Small intestine (tissue), 7 donors: ENCODE data around the gene CUL9. TPM values are rescaled to one million over a fixed set of nuclear protein-coding genes. Genes with fewer than 3 reads are reported as not detected.
A peak's percentile ranks its signal among the peaks of the same experiment; 100 is the strongest.

Source experiments
- DNase-seq, 2 donors: peaks; one replicate each; pipeline versions ENCODE4 v3.0.0 to v3.0.0-alpha.2; 2013
- FAIRE-seq: peaks from 2 replicates; lab custom pipeline; 2012; peaks lifted over from hg19 to GRCh38; lab: Jason Lieb, UNC
- H3K27ac ChIP-seq, 3 donors: one replicate each; pipeline ENCODE4 v1.5.1; 2013; ENCODE audit warnings: low read length in 2 of 3, mild to moderate bottlenecking in 2 of 3, control low read depth in 1 of 3, inconsistent platforms in 1 of 3, low read depth in 1 of 3, moderate library complexity in 1 of 3
- H3K27me3 ChIP-seq, 3 donors: one replicate each; pipeline ENCODE4 v1.6.1; 2013; ENCODE audit warnings: low read length in 3 of 3, inconsistent platforms in 1 of 3; ENCODE audit not compliant: control insufficient read depth in 3 of 3, insufficient read depth in 3 of 3
- H3K36me3 ChIP-seq, 3 donors: one replicate each; pipeline ENCODE4 v1.6.1; 2013; ENCODE audit warnings: low read length in 3 of 3, inconsistent platforms in 1 of 3, low read depth in 1 of 3, mild to moderate bottlenecking in 1 of 3, moderate library complexity in 1 of 3; ENCODE audit not compliant: control insufficient read depth in 3 of 3, insufficient read depth in 2 of 3
- H3K4me1 ChIP-seq, 3 donors: one replicate each; pipeline ENCODE4 v1.6.1; 2013; ENCODE audit warnings: low read length in 2 of 3, inconsistent platforms in 1 of 3, low read depth in 1 of 3, mild to moderate bottlenecking in 1 of 3, moderate library complexity in 1 of 3; ENCODE audit not compliant: control insufficient read depth in 3 of 3, insufficient read depth in 2 of 3
- H3K4me3 ChIP-seq, 3 donors: one replicate each; pipeline ENCODE4 v1.5.1; 2013; ENCODE audit warnings: low read length in 3 of 3, control low read depth in 1 of 3, inconsistent platforms in 1 of 3, low read depth in 1 of 3, mild to moderate bottlenecking in 1 of 3, moderate library complexity in 1 of 3
- H3K9me3 ChIP-seq, 2 donors: one replicate each; pipeline ENCODE4 v1.6.1; 2013; ENCODE audit warnings: low read depth in 1 of 2, low read length in 1 of 2; ENCODE audit not compliant: control insufficient read depth in 2 of 2, insufficient read depth in 1 of 2
- WGBS, 3 donors: extraction: QIAGEN DNeasy Blood & Tissue Kit; methylation state at CpG; one replicate each; pipeline ENCODE4 v1.1.7; 2013; 5-methylcytosine and 5-hydroxymethylcytosine counted together
- polyA plus RNA-seq, 4 donors: library from polyadenylated mRNA; stranded (reverse) in 3 of 4; unstranded in 1 of 4; fragments of 200-250 nt in 3 of 4; fragments of 120-200 nt in 1 of 4; gene quantifications; one replicate each; pipeline versions ENCODE4 v1.2.1 to v1.2.3, GENCODE V29; 2013
- donor health status: healthy with polysubstance abuse.
- donor health status: control.
- donor health status: control.
- donor health status: Bipolar disorder and iron deficiency.
- donor health status: healthy.

Gene CUL9
- polyA plus RNA-seq, 4 donors, result 22.2 to 86.2 (median 52.5) TPM

- 95 to 98% (median 97%) methylated on average over 10 of the region's 10 CpGs for WGBS, 3 donors
- FAIRE-seq, result no peak
- Histone ChIP-seq H3K9me3 (no peaks in the 10 kb centered on the region), H3K36me3 (peaks cover 0 to 42% (median 0%) of the 10 kb centered on the region in 3 donors), H3K4me3 (no peak overlapping the region), H3K27me3 (no peaks in the 10 kb centered on the region), H3K4me1 (no peaks in the 10 kb centered on the region), H3K27ac (no peak overlapping the region)
- no peak for DNase-seq
Observed at GRCh38 chr6:43205849-43206248, 23.9 kb downstream of the CUL9 start.

- no peak overlapping the region for H3K27ac ChIP-seq
- no peaks in the 10 kb centered on the region for H3K27me3 ChIP-seq
- H3K4me1 ChIP-seq, result peaks cover 0 to 7% (median 0%) of the 10 kb centered on the region in 3 donors
- H3K4me3 ChIP-seq, result no peak overlapping the region
- DNase-seq (no peak), FAIRE-seq (no peak)
- H3K9me3 ChIP-seq, result no peaks in the 10 kb centered on the region
- WGBS, 3 donors, result 89 to 92% (median 89%) methylated on average over 2 of the region's 2 CpGs
- peaks cover 0 to 42% (median 0%) of the 10 kb centered on the region in 3 donors for H3K36me3 ChIP-seq
Observed at GRCh38 chr6:43207286-43207685, 25.3 kb downstream of the CUL9 start.

GRCh38 chr6:43211955-43212354 lies 30.0 kb downstream of the CUL9 start:
- H3K4me1 ChIP-seq, result peaks cover 0 to 7% (median 0%) of the 10 kb centered on the region in 3 donors
- no peaks in the 10 kb centered on the region for H3K27me3 ChIP-seq
- no peaks in the 10 kb centered on the region for H3K9me3 ChIP-seq
- H3K4me3 ChIP-seq, result no peak overlapping the region
- 26 to 49% (median 40%) methylated on average over 1 of the region's 1 CpG for WGBS, 3 donors
- H3K27ac ChIP-seq, result no peak overlapping the region
- DNase-seq (peak in 1 of 2 donors; percentile 48), FAIRE-seq (no peak)
- H3K36me3 ChIP-seq, result peaks cover 0 to 38% (median 7%) of the 10 kb centered on the region in 3 donors

GRCh38 chr6:43213431-43213830 lies 31.4 kb downstream of the CUL9 start:
- 89 to 91% (median 91%) methylated on average over 11 of the region's 11 CpGs for WGBS, 3 donors
- H3K27me3 ChIP-seq, result no peaks in the 10 kb centered on the region
- H3K4me3 ChIP-seq, result no peak overlapping the region
- no peak overlapping the region for H3K27ac ChIP-seq
- peaks cover 0 to 7% (median 0%) of the 10 kb centered on the region in 3 donors for H3K4me1 ChIP-seq
- H3K36me3 ChIP-seq, result peaks cover 0 to 45% (median 7%) of the 10 kb centered on the region in 3 donors
- no peaks in the 10 kb centered on the region for H3K9me3 ChIP-seq
- DNase-seq, result no peak
- no peak for FAIRE-seq

- WGBS, 3 donors, result 96 to 100% (median 98%) methylated on average over 8 of the region's 8 CpGs
- DNase-seq (no peak), FAIRE-seq (no peak)
- Histone ChIP-seq H3K4me3 (no peak overlapping the region), H3K36me3 (peaks cover 0 to 55% (median 7%) of the 10 kb centered on the region in 3 donors), H3K4me1 (peaks cover 0 to 7% (median 0%) of the 10 kb centered on the region in 3 donors), H3K27ac (no peak overlapping the region), H3K9me3 (no peaks in the 10 kb centered on the region), H3K27me3 (no peaks in the 10 kb centered on the region)
Observed at GRCh38 chr6:43215066-43215465, 33.1 kb downstream of the CUL9 start.

GRCh38 chr6:43216200-43216599 lies 34.2 kb downstream of the CUL9 start:
- Histone ChIP-seq H3K9me3 (no peaks in the 10 kb centered on the region), H3K4me1 (peaks cover 0 to 7% (median 0%) of the 10 kb centered on the region in 3 donors), H3K27ac (no peak overlapping the region), H3K27me3 (no peaks in the 10 kb centered on the region), H3K4me3 (no peak overlapping the region), H3K36me3 (peaks cover 0 to 66% (median 8%) of the 10 kb centered on the region in 3 donors)
- WGBS, 3 donors, result 92 to 95% (median 92%) methylated on average over 12 of the region's 12 CpGs
- FAIRE-seq (no peak), DNase-seq (no peak)

DNA sequence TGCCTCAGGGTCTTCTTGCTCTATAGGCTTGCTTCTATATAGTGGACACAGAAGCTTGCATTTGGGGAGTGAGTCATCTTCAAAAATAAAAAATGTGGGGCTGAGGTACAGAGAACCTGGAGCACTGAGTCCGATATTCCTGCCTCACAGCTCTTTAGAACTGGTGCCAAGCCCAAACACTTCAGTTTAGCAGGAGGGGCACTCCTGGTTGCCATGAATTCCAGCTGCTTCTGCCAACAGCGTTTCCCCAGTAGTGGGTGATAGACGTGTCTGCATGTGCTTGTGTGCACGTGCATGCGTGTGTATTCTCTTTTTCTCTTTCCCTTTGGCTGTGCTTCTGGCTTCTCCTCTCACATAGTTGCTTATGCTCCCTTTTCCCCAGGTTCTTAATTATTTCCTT lies 35.4 kb downstream of the CUL9 start:
- WGBS, 3 donors, result 86 to 91% (median 90%) methylated on average over 5 of the region's 5 CpGs
- no peak overlapping the region for H3K27ac ChIP-seq
- no peak overlapping the region for H3K4me3 ChIP-seq
- H3K4me1 ChIP-seq, result no peaks in the 10 kb centered on the region
- H3K27me3 ChIP-seq, result no peaks in the 10 kb centered on the region
- FAIRE-seq (no peak), DNase-seq (no peak)
- H3K36me3 ChIP-seq, result peaks cover 0 to 78% (median 8%) of the 10 kb centered on the region in 3 donors
- no peaks in the 10 kb centered on the region for H3K9me3 ChIP-seq

GRCh38 chr6:43219119-43219518 lies 37.1 kb downstream of the CUL9 start:
- Histone ChIP-seq H3K4me3 (no peak overlapping the region), H3K27ac (no peak overlapping the region), H3K9me3 (no peaks in the 10 kb centered on the region), H3K36me3 (peaks cover 0 to 83% (median 8%) of the 10 kb centered on the region in 3 donors), H3K27me3 (no peaks in the 10 kb centered on the region), H3K4me1 (peaks cover 0 to 3% (median 0%) of the 10 kb centered on the region in 3 donors)
- WGBS, 3 donors, result 94 to 100% (median 96%) methylated on average over 3 of the region's 3 CpGs
- DNase-seq (no peak), FAIRE-seq (no peak)

GRCh38 chr6:43219814-43220213 lies 37.8 kb downstream of the CUL9 start:
- Histone ChIP-seq H3K4me3 (no peak overlapping the region), H3K36me3 (peaks cover 0 to 82% (median 8%) of the 10 kb centered on the region in 3 donors), H3K27me3 (no peaks in the 10 kb centered on the region), H3K9me3 (no peaks in the 10 kb centered on the region), H3K4me1 (peaks cover 0 to 4% (median 2%) of the 10 kb centered on the region in 3 donors), H3K27ac (no peak overlapping the region)
- FAIRE-seq (no peak), DNase-seq (no peak)
- WGBS, 3 donors, result 86 to 94% (median 90%) methylated on average over 7 of the region's 7 CpGs
